ENCODE measurements around the gene FLACC1.

The FLACC1 gene

DNA sequence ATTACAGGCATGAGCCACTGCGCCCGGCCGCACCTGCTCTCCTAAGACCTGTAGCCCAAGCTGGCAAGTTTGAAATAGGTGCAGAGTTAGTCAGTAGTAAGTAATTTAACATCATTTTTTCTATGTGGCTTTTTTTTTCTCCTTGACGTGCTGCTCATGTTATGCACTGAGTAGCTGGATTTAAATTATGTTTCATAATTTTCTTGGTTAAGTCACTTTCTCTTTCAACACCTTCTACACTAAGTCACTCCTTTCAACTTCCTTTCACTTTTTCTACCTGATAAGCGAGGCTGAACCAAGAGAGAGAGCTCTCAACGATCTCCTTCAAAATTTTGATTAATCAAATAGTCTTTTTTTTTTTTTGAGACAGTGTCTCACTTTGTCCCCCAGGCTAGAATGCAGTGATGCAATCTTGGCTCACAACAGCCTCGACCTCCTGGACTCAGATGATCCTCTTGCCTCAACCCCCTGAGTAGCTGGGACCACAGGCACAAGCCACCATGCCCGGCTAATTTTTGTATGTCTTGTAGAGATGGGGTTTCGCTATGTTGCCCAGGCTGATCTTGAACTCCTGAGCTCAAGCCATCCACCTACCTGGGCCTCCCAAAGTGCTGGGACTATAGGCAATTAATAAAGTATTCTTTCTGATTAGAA lies 83.7 kb downstream of the FLACC1 start:
- no peak for DNase-seq

DNA sequence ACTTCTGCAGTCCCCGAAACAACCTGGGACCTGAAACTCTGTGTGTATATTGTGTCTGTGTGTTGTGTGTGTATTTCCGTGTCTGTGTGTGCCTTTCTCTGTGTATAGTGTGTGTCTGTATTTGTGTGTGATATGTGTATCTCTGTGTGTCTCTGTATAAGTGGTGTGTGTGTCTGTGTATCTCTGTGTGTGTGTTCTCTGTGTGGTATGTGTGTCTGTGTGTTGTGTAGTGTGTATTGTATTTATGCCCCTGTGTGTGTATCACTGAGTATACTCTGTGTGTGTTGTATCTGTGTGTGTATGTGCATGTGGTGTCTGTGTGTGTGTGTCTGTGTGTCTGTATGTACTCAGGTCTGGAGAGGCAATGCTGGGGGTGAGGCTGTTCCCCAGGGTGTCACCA lies 85.2 kb downstream of the FLACC1 start:
- DNase-seq = no peak

DNA sequence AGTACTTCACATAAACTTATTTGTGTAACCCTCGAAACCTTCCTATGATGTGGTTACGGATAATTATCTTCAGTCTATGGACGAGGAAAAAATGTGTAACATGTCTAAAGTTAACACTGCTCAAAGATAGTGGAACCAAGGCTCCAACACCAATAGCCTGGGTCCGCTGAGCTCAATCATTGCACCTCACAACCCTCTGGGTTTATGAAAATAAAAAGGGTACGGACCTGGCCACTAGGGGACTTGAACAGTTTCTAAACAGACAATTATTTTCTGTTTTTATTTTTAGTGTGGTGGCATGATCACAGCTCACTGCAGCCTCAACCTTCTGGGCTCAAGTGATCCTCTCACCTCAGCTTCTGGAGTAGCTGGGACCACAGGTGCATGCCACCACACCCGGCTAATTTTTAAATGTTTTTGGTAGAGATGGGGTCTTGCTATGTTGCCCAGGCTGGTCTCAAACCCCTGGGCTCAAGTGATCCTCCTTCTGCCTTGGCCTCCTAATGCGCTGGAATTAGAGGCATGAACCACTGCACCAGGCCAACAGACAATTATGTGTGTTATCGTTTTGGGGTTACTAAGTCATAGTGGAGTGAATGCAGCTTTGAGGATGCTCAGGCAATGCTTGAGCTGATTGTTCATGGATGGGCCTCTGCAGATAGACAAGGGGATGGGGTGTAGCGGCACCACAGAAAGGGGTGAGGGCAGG lies 86.7 kb downstream of the FLACC1 start:
- DNase-seq = no peak

DNA sequence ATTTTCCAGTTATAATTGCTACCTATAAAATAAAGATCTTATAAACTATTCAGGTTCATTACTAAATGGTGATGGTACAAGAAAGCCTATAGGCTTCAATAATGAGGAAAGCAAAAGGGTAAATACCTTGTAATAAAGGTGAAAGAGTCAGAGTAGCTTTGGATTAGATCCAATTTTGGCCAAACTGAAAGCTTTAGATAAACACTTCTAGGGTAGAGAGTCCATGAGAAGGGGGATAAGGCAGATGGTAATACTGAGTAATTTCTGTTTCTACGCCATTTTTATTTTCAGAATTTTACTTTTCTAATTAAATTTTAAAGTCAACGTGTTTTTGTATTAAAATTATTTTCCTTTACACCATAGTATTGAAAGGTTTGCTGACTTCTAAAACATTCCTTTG lies 87.4 kb downstream of the FLACC1 start:
- no peak for DNase-seq

DNA sequence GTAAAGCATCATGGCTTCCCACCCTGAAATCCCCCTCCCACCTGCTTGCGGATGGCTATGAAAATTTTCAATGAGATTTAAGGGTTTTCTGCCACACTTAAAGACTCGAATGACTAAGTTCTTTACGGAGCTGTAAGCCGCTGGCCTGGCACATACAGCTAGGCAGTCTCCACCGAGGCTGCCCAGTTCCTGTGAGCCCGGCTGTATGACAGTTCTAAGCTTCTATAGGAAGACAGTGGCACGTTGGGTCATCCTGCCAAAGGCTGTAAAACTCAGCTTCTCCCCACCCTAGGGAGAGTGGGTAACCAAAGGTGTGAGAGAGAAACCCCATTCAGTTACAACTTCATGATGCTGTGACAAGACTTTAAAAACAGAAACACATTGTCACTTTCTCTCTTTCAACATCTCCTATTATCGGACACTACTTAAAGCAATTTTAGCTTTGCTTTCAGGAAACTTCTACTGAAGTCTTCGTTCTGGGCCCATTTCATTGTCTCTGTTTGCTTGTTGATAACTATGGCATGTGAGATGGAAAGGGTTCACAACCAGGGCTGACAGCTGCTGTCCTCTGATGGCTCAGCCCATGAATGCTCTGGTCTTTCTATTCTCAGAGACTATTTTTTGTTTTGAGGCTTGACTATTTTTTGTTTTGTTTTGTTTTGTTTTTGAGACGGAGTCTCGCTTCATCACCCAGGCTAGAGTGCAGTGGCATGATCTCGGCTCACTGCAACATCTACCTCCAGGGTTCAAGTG lies 89.7 kb downstream of the FLACC1 start:
- DNase-seq = no peak

DNA sequence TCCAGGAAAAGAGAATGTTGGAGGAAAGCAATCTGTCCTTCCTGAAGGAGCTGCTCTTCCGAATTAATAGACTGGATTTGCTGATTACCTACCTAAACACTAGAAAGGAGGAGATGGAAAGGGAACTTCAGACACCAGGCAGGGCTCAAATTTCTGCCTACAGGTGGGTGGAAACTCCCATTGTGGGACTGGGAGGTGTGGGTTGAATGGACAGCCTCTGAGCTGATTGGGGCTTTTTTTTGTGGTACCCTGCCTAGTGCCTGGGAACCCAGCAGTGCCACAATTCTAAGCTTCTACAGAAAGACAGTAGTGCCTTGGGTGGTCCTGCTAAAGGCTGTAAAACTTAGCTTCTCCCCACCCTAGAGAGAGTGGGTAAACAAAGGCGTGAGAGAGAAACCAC lies 90.5 kb downstream of the FLACC1 start:
- DNase-seq = no peak

DNA sequence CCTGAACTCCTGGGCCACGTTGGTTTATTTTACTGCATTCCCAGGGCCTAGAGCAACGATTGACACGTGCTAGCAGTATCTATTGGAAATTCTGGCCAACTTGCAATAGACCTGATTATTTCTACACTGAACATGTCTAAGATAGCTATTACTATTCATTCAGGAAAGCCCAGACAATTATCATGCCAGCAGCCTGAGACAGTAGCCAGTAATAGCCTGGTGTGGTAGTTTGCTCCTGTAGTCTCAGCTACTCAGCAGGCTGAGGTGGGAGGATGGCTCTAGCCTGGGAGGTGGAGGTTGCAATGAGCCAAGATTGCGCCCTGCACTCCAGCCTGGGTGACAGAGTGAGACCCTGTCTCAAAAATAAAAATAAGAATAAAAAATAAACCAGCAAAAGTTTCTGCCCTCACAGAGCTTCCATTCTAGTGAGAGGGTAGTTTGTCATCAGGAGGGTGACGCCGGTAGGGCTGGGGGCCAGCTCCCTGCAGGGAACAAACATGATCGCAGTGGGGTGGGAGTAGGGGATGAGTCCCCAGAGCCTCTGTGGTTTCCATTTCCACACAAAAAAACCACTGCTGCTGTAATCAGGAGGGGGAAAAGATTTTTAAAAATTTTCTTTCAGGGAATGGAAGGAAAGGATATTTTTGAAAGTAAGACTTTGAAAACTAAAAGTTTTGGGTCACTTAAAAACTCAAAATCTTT lies 92.5 kb downstream of the FLACC1 start:
- DNase-seq = no peak

DNA sequence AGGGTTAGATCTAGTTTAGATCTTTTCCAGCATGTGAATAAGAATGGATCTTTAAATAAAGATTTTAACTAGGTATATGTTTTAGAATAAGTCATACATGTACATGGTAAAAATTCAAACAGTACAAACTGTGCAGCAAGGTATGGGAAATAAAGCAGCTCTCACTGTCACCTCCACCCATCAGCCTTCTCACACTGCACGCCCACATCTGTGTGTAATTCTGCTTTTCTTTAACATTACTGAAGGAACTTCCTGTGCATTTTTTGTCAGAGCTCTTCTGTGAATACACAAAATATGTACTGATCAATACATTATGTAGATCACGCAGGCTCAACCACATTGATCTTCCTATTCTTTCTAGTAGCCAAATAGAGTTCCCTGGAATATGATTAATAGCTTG lies 93.4 kb downstream of the FLACC1 start:
- peak in 1 of 2 experiments; percentile 21 for DNase-seq

DNA sequence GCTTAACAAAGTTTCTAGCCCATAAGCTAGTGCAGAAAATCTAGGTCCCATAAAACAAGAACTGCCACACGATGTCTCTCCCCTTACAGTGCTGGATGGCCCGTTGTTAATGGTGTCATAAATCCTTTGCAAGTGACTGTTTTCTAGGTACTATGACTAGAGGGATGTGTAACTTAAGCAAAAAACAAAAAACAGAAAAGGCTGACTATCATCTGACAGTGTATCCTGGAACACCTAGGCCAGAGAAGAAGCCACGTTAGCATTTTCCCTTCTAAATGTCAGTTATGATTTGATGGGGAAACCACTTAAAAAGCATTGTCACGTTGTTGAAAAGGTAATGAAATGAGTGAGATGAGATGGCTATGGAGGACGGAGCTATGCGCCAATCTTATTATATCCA lies 94.4 kb downstream of the FLACC1 start:
- DNase-seq = no peak

DNA sequence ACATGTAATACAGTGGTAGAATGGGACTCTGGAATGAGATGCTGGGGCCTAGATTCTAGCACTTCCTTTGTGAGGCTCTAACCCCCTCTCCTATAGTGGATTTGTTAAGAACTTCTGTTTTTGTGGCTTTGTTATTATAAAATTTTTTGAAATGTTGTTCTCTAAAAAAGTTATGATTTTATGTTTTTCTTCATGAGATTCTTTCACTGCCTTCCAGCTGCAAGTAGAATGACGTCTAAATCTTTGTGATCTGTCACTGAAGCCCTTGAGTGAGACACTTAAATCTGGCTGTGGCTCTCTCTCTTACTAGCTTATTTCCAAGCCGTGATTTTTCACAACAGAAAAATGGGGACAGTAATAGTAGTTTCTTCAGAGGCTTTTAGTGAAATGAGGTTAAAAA lies 95.2 kb downstream of the FLACC1 start:
- DNase-seq = no peak

DNA sequence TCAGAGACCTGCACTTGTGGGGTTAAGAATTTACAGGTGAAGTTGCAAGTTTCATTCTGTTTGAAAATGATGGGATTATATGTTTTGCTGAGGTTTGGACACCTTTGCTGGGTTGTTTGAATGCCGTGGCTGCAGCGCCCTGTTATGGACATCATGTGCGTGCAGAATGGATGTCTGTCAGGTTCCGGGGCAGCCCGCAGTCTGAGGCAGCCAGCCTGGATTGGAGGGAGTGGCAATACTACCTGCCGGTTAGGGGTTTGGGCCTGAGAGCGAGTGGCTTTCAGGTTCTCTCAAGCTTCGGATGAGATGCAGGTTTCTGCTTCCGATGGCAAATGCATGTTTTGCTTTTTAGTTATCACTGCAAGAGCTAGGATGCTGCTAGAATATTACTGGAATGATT lies 95.7 kb downstream of the FLACC1 start:
- peak in 1 of 2 experiments; percentile 31 for DNase-seq

DNA sequence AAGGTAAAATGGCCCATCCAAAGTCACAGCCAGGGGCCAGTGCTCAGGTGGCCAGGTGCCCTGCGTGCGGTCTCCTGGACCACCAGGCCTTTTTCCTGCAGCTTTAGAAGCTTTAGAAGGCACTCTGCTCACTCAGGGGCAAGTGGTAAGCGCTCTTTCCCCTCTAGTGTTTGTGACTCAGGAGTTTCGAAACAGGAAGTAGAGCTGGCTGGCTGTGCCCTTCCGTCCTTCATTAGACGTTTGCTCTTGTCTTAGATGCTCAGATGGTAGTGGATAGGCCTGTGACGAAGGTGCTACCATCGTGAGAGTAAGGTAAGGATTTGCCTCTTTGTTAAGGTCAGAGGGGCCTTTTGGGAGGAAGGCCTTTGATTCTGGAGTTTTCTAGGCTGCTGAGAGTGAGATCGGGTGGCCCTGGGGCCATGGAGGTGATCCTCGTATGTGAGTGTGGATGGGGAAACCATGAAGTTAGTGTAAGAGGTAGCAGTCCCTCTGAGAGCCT lies 96.8 kb downstream of the FLACC1 start, which contains the start of gene CASP8:
CASP8 (plus strand) TSS at position 235 of the 499 bp plus-strand sequence. CDS start 5,951 bp downstream, outside the sequence.
- DNase-seq = peak in 1 of 2 experiments; percentile 64

DNA sequence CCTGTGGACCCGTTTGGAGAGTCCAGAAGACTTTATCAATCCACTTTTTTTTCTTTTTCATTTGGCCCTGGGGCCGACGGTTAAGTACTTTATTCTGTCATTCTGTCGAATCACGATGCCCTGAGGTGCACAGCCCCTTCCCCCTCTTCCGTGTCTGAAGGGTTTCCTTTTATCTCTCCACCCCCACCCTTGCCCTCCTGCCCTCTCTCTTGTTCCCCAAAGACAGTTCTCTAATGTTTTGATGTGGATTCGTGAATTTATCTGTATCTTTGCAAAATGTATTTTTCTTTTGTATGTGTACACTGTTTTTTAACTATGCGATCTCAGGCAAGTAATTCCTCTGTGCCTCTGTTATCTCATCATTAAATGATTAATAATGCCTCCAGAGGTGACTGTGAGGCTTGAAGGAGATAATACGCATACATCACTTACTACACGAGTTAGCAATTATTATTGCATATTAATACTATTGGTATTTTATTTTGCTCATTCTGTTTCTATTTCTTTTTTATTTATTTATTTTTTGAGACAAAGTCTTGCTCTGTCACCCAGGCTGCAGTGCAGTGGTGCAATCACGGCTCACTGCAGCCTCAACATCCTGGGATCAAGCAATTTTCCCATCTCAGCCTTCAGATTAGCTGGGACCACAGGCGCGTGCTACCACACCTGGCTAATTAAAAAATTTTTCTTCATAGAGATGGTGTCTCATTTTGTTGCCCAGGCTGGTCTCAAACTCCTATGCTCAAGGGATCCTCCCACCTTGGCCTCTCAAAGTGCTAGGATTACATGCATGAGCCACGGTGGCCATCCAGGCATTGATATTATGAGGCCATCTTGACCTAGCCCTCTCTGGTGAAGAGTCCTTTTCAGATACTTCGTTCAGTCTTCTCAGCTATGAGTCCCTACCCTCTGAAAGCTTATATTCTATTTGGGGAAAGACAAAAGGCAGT lies 98.2 kb downstream of the FLACC1 start:
- DNase-seq = no peak

DNA sequence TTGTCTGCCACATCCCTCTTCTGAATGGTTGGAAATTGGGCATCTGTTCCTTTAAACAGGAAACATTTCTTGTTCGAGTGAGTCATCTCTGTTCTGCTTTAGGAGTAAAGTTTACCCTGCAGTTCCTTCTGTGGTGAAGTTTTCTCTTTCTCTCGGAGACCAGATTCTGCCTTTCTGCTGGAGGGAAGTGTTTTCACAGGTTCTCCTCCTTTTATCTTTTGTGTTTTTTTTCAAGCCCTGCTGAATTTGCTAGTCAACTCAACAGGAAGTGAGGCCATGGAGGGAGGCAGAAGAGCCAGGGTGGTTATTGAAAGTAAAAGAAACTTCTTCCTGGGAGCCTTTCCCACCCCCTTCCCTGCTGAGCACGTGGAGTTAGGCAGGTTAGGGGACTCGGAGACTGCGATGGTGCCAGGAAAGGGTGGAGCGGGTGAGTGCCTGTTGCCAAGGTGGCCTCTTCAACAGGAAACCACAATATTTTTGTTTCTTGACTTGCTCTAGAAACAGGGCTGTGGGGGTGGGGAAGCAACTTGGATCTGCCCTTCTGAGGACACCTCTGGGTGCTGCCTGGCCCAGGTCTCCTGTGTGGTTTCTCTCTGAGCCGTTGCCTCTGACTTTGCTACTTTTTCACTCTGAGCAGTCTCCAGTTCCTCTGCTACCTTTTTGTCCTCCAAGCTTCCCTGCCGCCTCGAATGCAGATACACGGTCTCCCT lies 99.0 kb downstream of the FLACC1 start:
- peak; percentile 67 to 84 for DNase-seq

DNA sequence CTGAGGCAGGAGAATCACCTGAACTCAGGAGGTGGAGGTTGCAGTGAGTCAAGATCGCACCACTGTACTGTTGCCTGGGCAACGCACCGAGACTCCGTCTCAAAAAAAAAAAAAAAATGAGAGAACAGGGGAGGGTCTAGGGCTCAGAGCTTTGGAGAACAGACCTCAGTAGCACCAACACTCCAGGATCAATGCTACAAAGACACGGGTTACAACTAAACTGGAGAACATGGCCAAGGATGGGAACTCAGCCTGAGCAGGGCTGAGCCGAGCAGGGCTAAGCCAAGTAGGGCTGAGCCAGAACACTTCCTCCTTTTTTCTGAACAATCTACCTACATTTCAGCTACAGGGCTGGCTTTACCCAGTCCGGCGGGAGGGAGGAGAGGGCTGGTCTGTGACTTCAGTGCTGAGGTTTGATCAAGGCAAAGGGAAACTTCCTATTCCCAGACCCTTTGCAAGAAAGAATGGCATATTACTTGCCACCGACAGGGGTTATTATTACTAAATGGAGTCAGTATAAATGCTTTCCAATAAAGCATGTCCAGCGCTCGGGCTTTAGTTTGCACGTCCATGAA lies 99.7 kb downstream of the FLACC1 start:
- DNase-seq = peak in 1 of 2 experiments; percentile 41

DNA sequence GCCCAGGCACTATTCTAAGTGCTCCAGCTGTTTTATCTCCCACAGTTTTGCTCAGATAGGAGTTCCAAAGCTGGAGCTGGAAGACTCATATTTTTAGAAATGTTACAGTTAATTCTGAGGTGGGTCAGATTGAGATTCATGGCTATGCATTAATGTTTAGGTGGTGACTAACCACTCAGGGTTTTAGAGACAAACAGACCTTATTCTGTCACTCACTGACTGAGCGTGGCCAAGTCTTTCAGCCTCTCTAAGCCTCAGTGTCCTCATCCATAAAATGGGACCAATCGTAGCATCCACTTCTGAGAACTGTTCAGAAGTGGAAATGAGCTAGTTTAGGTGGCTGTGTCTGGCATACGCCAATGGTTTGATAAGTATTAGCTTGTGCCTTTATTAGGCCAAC lies 101.1 kb downstream of the FLACC1 start:
- DNase-seq = no peak

DNA sequence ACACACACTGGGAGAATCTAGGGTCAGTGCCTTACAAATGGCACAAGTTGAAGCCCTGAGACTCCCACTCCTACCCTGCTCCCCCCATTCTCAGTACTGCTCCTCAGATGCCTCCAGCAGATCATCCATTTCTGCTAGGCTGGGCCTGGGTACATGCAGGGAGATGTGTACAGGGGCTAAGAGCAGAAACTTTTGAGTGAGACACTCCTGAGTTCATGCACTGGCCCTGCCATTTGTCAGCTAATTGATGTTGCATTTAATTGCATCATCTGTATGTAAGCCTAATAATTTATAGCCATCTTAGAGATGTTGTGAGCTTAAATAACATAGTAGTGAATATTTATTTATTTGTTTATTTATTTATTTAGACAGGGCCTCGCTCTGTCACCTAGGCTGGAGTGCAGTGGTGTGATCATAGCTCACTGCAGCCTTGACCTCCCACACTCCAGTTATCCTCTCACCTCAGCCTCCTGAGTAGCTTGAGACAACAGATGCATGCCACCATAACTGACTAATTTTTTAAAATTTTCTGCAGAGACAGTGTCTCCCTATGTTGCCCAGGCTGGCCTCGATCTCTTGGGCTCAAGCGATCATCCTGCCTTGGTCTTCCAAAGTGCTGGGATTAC lies 101.6 kb downstream of the FLACC1 start:
- no peak for DNase-seq

DNA sequence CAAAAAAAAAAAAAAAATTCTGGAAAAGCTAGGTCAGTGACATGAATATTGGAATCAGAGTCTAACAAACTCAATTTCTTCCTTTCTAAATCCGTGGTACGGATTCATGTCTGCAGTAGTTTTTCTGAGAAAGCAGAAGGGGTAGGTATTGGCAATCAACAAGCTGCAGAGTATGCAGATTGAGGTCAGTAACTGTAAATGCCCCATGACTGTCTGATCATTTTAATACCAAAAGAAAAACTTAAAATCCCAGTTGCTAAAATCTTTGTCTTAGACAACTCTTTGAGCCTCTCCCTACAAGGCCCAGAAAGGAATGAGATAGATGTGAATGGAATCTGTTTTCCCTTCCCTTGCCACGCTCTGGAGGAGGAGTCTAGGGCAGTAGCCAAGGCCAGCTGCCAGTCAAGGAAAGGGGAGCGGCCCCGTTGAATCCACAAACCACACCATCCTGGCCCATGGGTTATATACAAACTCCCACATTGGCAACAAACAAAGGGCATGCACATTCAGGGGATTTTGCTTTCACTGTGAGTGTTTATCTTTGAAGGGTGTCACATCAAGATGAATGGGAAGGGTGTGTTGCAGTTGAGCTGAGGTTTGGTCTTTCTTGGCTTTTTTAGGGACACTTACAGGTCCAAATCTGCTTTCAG lies 102.9 kb downstream of the FLACC1 start:
- DNase-seq = no peak

DNA sequence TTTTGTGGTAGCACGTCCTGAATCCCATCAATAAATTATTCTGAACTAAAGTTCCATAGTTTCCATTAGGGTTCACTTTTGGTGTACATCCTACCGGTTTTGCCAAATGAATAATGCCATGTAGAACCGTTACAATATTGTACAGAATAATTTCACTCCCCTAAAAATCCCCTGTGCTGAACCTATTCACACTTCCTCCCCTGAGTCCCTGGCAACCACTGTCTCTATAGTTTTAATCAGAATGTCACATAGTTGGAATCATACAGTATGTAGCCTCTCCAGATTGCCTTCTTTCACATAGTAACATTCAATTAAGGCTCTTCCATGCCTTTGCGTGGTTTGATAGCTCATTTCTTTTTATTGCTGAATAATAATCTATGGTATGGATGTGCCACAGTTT lies 106.4 kb downstream of the FLACC1 start:
- DNase-seq = no peak

DNA sequence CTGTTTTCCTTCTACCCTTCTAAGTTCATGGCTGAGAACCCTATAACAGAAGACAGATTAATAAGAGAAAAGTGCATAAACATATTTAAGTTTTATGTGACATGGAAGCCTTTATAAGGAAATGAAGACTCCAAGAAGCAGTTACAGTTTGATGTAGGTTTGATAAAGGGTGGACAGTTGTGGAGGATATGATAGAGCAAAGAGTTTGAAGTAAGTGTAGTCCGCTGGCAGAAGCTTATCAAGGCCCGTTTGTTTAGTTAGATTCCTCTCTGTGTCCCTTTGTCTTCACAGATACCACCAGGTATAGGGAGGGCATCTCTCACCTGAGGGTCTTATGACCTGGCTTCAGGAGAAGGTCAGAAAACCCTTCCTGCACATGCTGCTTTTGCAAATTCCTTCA lies 107.3 kb downstream of the FLACC1 start:
- no peak for DNase-seq

Measured in stimulated activated CD4-positive, alpha-beta T cell treated with anti-CD3 and anti-CD28 coated beads, Interleukin-4, amount 100 ng/mL, for 4 hours (primary cell).